Measurements from ENCODE around the gene HLF.

The HLF gene

DNA sequence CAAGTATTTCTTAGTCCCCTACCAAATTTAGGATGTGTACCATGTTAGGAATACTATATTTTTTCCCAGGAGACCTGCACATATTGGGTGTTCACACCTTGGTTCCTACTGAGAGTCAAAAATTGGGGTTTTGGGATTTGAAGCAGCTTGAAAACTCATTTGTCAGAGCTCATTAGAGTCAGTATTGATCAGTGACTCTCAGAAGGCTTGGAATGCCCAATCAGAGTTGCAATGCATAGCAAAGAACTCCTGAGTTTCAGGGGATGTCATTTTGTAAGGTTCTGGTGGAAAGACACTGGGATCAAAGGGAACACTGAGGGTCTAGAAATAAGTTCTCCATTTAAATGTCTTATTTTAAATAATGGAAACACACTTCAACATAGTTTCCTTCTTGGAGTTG is 5.1 kb downstream of the HLF start:
- FAIRE-seq = no peak
- no peak for TF ChIP-seq CTCF (IDR thresholded peaks at IDR 0.05; ENCODE audit: insufficient read depth, missing control alignments)
- no peak for DNase-seq (ENCODE audit: insufficient read length, low spot score)

DNA sequence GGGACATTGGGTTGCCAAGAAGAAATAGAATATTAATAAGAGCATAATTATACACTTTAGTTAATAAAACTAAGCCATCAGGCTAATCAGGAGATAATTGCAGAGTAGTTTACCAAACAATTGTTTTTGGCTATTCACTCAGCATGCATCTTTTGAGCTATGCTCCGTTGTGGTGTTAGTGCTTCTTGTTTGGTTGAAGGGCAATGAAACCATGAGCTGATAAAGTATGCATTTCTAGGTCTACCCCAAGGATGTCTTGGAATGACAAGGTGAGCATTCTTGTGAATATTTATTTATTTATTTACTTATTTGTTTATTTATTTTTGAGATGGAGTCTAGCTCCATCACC is 6.4 kb downstream of the HLF start:
- FAIRE-seq = no peak
- no peak for DNase-seq (ENCODE audit: insufficient read length, low spot score)
- TF ChIP-seq CTCF (IDR thresholded peaks at IDR 0.05; ENCODE audit: insufficient read depth, missing control alignments) = no peak

DNA sequence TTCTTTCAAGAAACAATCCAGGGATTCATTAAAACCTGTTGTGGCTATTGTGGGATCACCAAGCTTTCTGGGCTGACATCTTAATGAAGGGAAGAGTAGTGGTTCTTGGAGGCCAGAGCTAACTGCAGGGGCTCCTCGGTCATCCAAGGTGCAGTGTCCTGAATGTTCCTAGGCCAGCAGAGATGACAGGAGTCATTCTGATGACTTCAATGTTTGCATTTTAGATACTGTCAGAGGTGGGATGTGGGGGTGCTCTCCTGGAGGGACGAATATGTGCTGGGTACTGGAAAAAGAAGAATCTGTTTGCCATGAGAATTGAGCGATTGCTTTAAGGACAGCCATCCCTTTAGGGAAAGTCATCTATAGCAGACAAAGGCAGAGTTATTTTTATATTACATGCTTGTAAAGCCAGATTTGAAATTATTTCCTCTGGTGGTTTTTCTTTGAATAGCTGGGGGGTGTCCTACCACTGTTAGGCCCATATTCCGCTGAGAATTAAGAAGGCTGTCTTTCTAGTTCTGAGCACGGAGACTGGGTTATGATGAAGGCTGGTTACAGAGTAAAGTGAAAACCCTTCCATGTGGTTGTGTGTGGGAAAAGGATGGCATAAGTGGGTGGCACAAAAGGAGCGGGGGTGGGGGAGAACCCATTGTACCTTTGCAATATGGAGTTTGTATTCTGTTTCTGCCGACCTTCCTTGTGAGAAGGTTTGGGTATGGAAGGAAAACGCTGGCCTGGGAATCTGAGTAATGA is 7.4 kb downstream of the HLF start:
- DNase-seq (ENCODE audit: insufficient read length, low spot score) = no peak
- TF ChIP-seq CTCF (IDR thresholded peaks at IDR 0.05; ENCODE audit: insufficient read depth, missing control alignments) = no peak
- FAIRE-seq = no peak

DNA sequence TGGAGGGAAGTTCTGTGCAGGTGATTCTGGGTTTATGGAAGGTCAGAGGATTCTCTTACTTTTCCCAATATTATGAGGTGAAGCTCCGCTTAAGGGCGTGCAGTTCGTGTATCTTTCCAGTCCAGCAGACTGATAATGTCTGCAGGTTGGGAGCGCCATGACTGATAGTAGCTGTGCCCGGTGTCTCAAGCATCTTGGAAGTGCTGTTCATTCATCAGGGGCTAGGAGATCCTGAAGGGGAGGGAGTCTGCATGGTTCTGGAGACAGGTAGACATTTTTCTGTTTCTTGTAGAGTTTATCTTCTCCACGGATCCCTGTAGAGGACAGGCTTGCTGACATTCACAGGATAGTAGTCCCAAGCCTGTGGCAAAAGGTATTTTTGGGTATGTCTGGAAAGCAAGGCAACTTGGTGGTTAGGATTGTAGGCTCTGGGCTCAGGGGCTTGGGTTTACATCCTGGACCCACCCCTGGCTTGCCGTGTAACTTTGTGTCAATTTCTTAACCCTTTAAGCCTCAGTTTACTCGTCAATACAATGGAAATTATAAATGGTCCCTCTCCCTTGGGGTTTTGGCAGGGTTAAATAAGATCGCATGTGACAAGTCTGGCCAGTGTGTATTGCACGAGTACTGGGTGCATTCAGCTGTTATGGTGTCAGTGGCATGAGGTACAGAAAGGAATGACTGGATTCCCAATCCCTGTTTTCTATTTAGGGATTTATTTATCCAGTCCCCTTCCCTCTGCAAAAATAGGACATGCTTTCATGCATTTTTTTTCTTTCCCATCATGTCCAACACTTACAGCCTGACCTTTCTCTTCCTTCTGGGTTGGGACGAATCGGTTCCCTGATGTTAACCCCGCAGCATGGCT is 8.2 kb downstream of the HLF start:
- FAIRE-seq = no peak
- TF ChIP-seq CTCF (IDR thresholded peaks at IDR 0.05; ENCODE audit: insufficient read depth, missing control alignments) = no peak
- no peak for DNase-seq (ENCODE audit: insufficient read length, low spot score)

- no peak for DNase-seq (ENCODE audit: insufficient read length, low spot score)
- FAIRE-seq = no peak
- TF ChIP-seq CTCF (IDR thresholded peaks at IDR 0.05; ENCODE audit: insufficient read depth, missing control alignments) = no peak
Measured at GRCh38 chr17:55273579-55274354, 9.0 kb downstream of the HLF start.

DNA sequence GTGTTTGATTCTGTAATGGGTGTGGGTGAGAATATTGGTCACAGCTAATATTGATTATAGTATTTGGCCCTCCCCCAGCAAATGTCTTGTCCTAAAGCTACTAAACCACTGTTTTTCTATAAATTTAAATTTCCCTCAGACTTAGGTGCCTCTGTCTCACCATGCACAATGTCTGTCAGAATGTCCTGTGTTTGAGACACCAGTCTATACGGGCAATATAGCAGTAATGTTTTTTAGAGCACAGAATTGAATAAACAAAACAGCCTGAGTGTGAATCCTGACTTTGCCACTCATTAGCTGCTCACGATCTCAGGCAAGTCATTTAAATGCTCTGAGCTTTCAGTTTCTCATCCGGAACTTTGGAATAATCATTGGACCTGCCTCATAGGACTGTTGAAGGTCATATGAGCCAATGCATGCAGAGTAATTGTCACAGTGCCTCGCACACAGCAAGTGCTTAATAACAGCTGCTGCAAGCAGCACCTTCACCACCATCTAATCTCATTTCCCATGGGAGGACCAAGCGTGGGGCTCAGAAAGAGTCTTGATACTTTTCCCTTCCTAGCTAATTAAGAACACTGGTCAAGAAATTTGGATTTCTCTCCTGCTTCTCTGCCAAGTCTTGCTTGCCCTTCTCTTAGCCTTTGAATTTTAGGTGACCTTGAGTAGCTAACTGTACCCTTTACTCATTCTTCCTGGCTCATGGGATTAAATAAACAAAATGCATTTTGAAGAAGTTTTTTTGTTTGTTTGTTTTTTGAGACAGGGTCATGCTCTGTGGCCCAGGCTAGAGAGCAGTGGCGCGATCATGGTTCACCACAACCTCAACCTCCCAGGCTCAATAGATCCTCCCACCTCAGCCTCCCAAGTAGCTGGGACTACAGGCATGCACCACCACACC is 9.8 kb downstream of the HLF start:
- DNase-seq (ENCODE audit: insufficient read length, low spot score) (no peak), FAIRE-seq (no peak)
- TF ChIP-seq CTCF (IDR thresholded peaks at IDR 0.05; ENCODE audit: insufficient read depth, missing control alignments) = no peak
